Measurements from ENCODE around the gene DVL3.

The DVL3 gene

GRCh38 chr3:184177767-184178306 is 22.7 kb downstream of the DVL3 start:
- no peak for DNase-seq

- no peak for DNase-seq
Measured at GRCh38 chr3:184178521-184179138, 23.5 kb downstream of the DVL3 start.

GRCh38 chr3:184180165-184180564 is 25.0 kb downstream of the DVL3 start:
- no peak for DNase-seq

GRCh38 chr3:184181596-184181995 is 26.4 kb downstream of the DVL3 start:
- DNase-seq, result no peak

- DNase-seq, result no peak
Measured at GRCh38 chr3:184183679-184184078, 28.5 kb downstream of the DVL3 start.

- no peak for DNase-seq
Measured at GRCh38 chr3:184184546-184185230, 29.5 kb downstream of the DVL3 start.

- DNase-seq, result peak; percentile 99
Measured at GRCh38 chr3:184185461-184186183, 30.4 kb downstream of the DVL3 start.

GRCh38 chr3:184186184-184186901 is 31.2 kb downstream of the DVL3 start, which contains the start of gene ABCF3:
ABCF3 (plus strand) TSS chr3:184186199; CDS start chr3:184186208, 9 bp downstream.
- no peak for DNase-seq

- no peak for DNase-seq
Measured at GRCh38 chr3:184186902-184187207, 31.7 kb downstream of the DVL3 start.

- no peak for DNase-seq
Measured at GRCh38 chr3:184188080-184188479, 32.9 kb downstream of the DVL3 start.

GRCh38 chr3:184189421-184189820 is 34.2 kb downstream of the DVL3 start:
- DNase-seq, result no peak

GRCh38 chr3:184192889-184193288 is 37.7 kb downstream of the DVL3 start:
- DNase-seq, result no peak

- DNase-seq, result no peak
Measured at GRCh38 chr3:184193991-184194539, 38.9 kb downstream of the DVL3 start.

- DNase-seq, result no peak
Measured at GRCh38 chr3:184196536-184196935, 41.4 kb downstream of the DVL3 start.

- no peak for DNase-seq
Measured at GRCh38 chr3:184198509-184198908, 43.3 kb downstream of the DVL3 start.

GRCh38 chr3:184200825-184201224 is 45.6 kb downstream of the DVL3 start:
- DNase-seq, result no peak

- DNase-seq, result no peak
Measured at GRCh38 chr3:184203526-184203925, 48.3 kb downstream of the DVL3 start.

GRCh38 chr3:184209146-184209923 is 54.2 kb downstream of the DVL3 start:
- DNase-seq, result no peak

- no peak for DNase-seq
Measured at GRCh38 chr3:184211297-184211696, 56.1 kb downstream of the DVL3 start.

- no peak for DNase-seq
Measured at GRCh38 chr3:184211718-184212117, 56.5 kb downstream of the DVL3 start.

GRCh38 chr3:184218814-184219213 is 63.6 kb downstream of the DVL3 start:
- no peak for DNase-seq

- DNase-seq, result no peak
Measured at GRCh38 chr3:184222521-184222920, 67.3 kb downstream of the DVL3 start.
